ENCODE results near the gene FOCAD.

DNA sequence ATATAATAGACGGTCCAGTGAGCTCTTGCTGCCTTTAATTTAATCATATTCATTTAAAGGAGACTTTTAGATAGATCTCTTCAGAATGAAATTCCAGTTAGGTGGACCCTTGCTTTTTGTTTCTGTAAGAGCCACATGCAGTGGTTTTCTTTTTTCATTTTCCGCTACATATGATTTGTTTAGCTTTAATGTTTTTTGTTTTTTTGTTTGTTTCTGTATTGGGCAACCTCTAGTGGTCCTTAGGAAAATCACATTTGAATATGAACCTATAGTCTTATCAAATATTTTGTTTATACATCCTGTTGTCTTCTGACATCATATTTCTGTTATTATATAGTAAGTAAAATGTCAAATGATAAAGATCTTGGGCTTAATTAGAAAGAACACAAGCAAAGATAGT, 196.6 kb downstream of the FOCAD start:
- TF ChIP-seq, protein P1, sequence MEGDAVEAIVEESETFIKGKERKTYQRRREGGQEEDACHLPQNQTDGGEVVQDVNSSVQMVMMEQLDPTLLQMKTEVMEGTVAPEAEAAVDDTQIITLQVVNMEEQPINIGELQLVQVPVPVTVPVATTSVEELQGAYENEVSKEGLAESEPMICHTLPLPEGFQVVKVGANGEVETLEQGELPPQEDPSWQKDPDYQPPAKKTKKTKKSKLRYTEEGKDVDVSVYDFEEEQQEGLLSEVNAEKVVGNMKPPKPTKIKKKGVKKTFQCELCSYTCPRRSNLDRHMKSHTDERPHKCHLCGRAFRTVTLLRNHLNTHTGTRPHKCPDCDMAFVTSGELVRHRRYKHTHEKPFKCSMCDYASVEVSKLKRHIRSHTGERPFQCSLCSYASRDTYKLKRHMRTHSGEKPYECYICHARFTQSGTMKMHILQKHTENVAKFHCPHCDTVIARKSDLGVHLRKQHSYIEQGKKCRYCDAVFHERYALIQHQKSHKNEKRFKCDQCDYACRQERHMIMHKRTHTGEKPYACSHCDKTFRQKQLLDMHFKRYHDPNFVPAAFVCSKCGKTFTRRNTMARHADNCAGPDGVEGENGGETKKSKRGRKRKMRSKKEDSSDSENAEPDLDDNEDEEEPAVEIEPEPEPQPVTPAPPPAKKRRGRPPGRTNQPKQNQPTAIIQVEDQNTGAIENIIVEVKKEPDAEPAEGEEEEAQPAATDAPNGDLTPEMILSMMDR (IDR thresholded peaks at IDR 0.05; ENCODE audit: insufficient read depth, low read depth, low read length): no peak
- TF ChIP-seq EZH2 (IDR thresholded peaks at IDR 0.05; ENCODE audit: insufficient read depth, low read length): no peak
